K562 (cell line): Measurements from ENCODE around the gene MFN1. TPM values are rescaled to one million over a fixed set of nuclear protein-coding genes. Genes with fewer than 3 reads are reported as not detected.

ENCODE experiments used
- ARID3A ChIP-seq: IDR thresholded peaks from 2 replicates; pipeline ENCODE4 v1.6.1; 2012; ENCODE audit warnings: low read depth, low read length, improper control_type of control experiment, borderline replicate concordance
- BCLAF1 ChIP-seq, 2 experiments: fragments of 450-650 bp in 1 of 2; IDR thresholded peaks; 2 replicates each; pipeline ENCODE4 v1.6.1; 2011 to 2017; ENCODE audit warnings: low read depth in 2 of 2, antibody characterized with exemption in 1 of 2, borderline replicate concordance in 1 of 2, low read length in 1 of 2, mild to moderate bottlenecking in 1 of 2, mixed read lengths in 1 of 2; ENCODE audit not compliant: control insufficient read depth in 1 of 2
- CREM ChIP-seq: IDR thresholded peaks from 2 replicates; pipeline ENCODE4 v1.6.1; 2014; ENCODE audit warnings: antibody characterized with exemption, low read depth
- ESRRA ChIP-seq: fragments of 450-650 bp; IDR thresholded peaks from 2 replicates; pipeline ENCODE4 v1.6.1; 2014; ENCODE audit warnings: low read depth, mild to moderate bottlenecking, moderate library complexity, borderline replicate concordance
- MBD2 ChIP-seq: sonication (generic); IDR thresholded peaks from 2 replicates; pipeline ENCODE4 v1.6.1; 2016; ENCODE audit warnings: low read depth, borderline replicate concordance
- MLX ChIP-seq, 2 experiments: fragments of 450-650 bp in 1 of 2; sonication (generic) in 1 of 2; formaldehyde crosslinking; conservative IDR thresholded peaks; 2 replicates each; pipeline versions ENCODE4 v1.4.0 to v1.8.1; 2020 to 2022; ENCODE audit warnings: mild to moderate bottlenecking in 1 of 2, missing genetic modification reagents in 1 of 2
- POLR2A ChIP-seq: fragments of 450-650 bp; conservative IDR thresholded peaks from 2 replicates; pipeline ENCODE4 v1.6.1; 2016
- PTTG1 ChIP-seq: fragments of 450-650 bp; IDR thresholded peaks from 2 replicates; pipeline ENCODE4 v1.6.1; 2016; ENCODE audit warnings: low read depth, mild to moderate bottlenecking, missing genetic modification characterization, missing compliant biosample characterization
- RBM22 ChIP-seq: fragments of 200-400 bp; formaldehyde crosslinking; IDR thresholded peaks from 2 replicates; pipeline ENCODE4 v1.6.1; 2018; ENCODE audit warnings: low read length, low read depth; ENCODE audit not compliant: poor library complexity, severe bottlenecking
- RCOR1 ChIP-seq, 2 experiments: IDR thresholded peaks; 2 replicates each; pipeline ENCODE4 v1.6.1; 2012; ENCODE audit warnings: low read depth in 2 of 2, low read length in 2 of 2, borderline replicate concordance in 1 of 2, improper control_type of control experiment in 1 of 2
- SPI1 ChIP-seq: IDR thresholded peaks from 2 replicates; pipeline ENCODE4 v1.6.1; 2011; ENCODE audit warnings: low read depth, low read length, control low read depth, borderline replicate concordance
- ZBTB33 ChIP-seq: sonication (generic); formaldehyde crosslinking; IDR thresholded peaks from 2 replicates; pipeline ENCODE4 v1.8.1; 2023; ENCODE audit warnings: mild to moderate bottlenecking, missing genetic modification reagents
- ZNF274 ChIP-seq: IDR thresholded peaks from 2 replicates; pipeline ENCODE4 v1.6.1; 2011; ENCODE audit warnings: low read depth, mild to moderate bottlenecking, low read length, moderate library complexity, borderline replicate concordance
- ZNF384 ChIP-seq: IDR thresholded peaks from 2 replicates; pipeline ENCODE4 v1.6.1; 2012; ENCODE audit warnings: low read depth, low read length, improper control_type of control experiment
- ZNF639 ChIP-seq, 2 experiments: fragments of 200-800 bp in 1 of 2; sonication (Bioruptor generic) in 1 of 2; sonication (generic) in 1 of 2; formaldehyde crosslinking in 1 of 2; IDR thresholded peaks in 1 of 2; conservative IDR thresholded peaks in 1 of 2; 2 replicates each; pipeline versions ENCODE4 v1.5.0 to v1.6.1; 2016 to 2020; ENCODE audit warnings: missing compliant biosample characterization in 1 of 2, missing genetic modification characterization in 1 of 2, missing genetic modification reagents in 1 of 2
- ZNF785 ChIP-seq: fragments of 250-450 bp; sonication (Bioruptor Pico); IDR thresholded peaks from 2 replicates; pipeline ENCODE4 v1.4.0; 2020; ENCODE audit warnings: mild to moderate bottlenecking
- ZNF830 ChIP-seq: fragments of 250-450 bp; sonication (Bioruptor Pico); IDR thresholded peaks from 2 replicates; pipeline ENCODE4 v1.5.0; 2021; ENCODE audit warnings: mild to moderate bottlenecking
- polyA plus RNA-seq, 8 experiments: library from polyadenylated mRNA; depleted of rRNA in 4 of 8; stranded (reverse) in 5 of 8; unstranded in 3 of 8; fragments of >200 nt; fragmentation: Nextera tagmentation in 2 of 8; fragmentation: Illumina TruSeq in 1 of 8; extraction: Ambion mirVana in 2 of 8; extraction: Trizol in 1 of 8; gene quantifications; 2 replicates each; pipeline versions ENCODE4 v1.2.1 to v1.2.3, GENCODE V29; 2011 to 2014; ENCODE audit warnings: inconsistent platforms in 1 of 8, missing spikeins in 1 of 8
- total RNA-seq, 7 experiments: library from RNA; depleted of rRNA in 6 of 7; stranded (reverse); fragments of >200 nt in 6 of 7; fragmentation: Illumina TruSeq in 2 of 7; extraction: Trizol in 2 of 7; gene quantifications; 2 replicates each; pipeline versions ENCODE4 v1.2.1 to v1.2.3, GENCODE V29; 2011 to 2021; ENCODE audit warnings: low replicate concordance in 1 of 7

Gene MFN1
- total and polyA plus RNA-seq, 9 of the 15 experiments (the other 6 are each of a cell fraction or from before 2014, with no cell fraction given) = 10.5 to 42.7 (median 22.6) TPM

- TF ChIP-seq ZNF639 (CRISPR knock-in tag; conservative IDR thresholded peaks at IDR 0.05 in 1 of 2, IDR thresholded peaks at IDR 0.05 in 1 of 2) (no peak), ARID3A (no peak), ZNF830 (CRISPR knock-in tag) (no peak), RCOR1 (IDR thresholded peaks at IDR 0.05; ENCODE audit: borderline replicate concordance in 1 of 2, low read depth in 2 of 2, low read length in 2 of 2) (peak in 1 of 2 experiments; percentile 35; a peak in 1 of 4 replicates), RBM22 (peak; percentile 69), PTTG1 (tag) (no peak), MLX (CRISPR knock-in tag; conservative IDR thresholded peaks at IDR 0.05) (no peak), MBD2 (peak; percentile 28), BCLAF1 (IDR thresholded peaks at IDR 0.05; ENCODE audit: borderline replicate concordance in 1 of 2, control insufficient read depth in 1 of 2, low read depth in 2 of 2, low read length in 1 of 2) (no peak), ZNF384 (no peak), POLR2A (peak; percentile 87), ZNF785 (CRISPR knock-in tag) (no peak), ZNF274 (no peak), CREM (peak; percentile 83), ESRRA (0 out of 2 replicates have a peak, but pooled peaks have one; percentile 35), ZBTB33 (CRISPR knock-in tag) (no peak), SPI1 (no peak)
Measured at GRCh38 chr3:179347345-179348194, at the start of gene MFN1 (continued).
